ENCODE data around the gene EIF4E2. TPM values are rescaled to one million over a fixed set of nuclear protein-coding genes. Genes with fewer than 3 reads are reported as not detected.

The EIF4E2 gene
- total and polyA plus RNA-seq, 2 donors (not counting 3 experiments of a cell fraction or from before 2014, with no cell fraction given): 50.0 to 96.5 TPM

DNA sequence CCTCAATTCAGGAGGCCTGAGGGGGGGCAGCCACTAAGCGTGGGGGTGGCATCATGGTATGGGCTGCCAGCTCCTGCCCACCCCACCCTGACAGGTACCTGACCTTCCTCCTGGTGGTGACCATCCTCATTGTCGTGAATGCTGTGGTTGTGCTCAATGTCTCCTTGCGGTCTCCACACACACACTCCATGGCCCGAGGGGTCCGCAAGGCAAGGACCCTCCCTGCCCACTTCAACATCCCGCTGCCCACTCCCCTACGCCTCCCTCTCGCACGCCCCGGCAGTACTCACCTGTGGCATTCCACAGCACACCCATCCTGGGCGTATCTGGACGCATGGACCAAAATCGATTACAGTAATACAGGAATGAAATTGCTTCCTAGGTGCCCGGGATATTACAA, 7.0 kb upstream of the EIF4E2 start:
- intact Hi-C loops (cut with micrococcal nuclease) (no loop called here), dilution Hi-C loops (cut with MboI; ENCODE audit: extremely low pct_ligation_motif_present, low sequenced_read_pairs) (no loop called here)
- ChIA-PET CTCF (no interaction called here), POLR2A (no interaction called here)
- no peak for FAIRE-seq
- Histone ChIP-seq H3K27ac (ENCODE audit: insufficient read depth, low read depth, low read length) (no peak overlapping the region), H3K4me2 (ENCODE audit: insufficient read depth, low read length) (no peak overlapping the region), H3K4me3 (replicated peaks in 1 of 3; ENCODE audit: insufficient read depth in 1 of 3, low read depth in 1 of 3, low read length in 3 of 3) (no peak overlapping the region), H3K79me2 (ENCODE audit: control insufficient read depth, insufficient read depth, low read length) (peaks cover under 1% of the 10 kb centered on the region), H3K9ac (replicated peaks; ENCODE audit: extremely low read depth, insufficient read depth, low read length) (no peak overlapping the region), H4K20me1 (replicated peaks; ENCODE audit: control insufficient read depth, extremely low read depth, insufficient read depth, low read length) (no peaks in the 10 kb centered on the region), H2AFZ (ENCODE audit: low read depth, low read length) (no peak overlapping the region), H3K4me1 (ENCODE audit: control insufficient read depth, extremely low read depth, insufficient read depth, low read length) (no peaks in the 10 kb centered on the region), H3K27me3 (ENCODE audit: control insufficient read depth in 2 of 2, insufficient read depth in 2 of 2, low read length in 2 of 2) (no peaks in the 10 kb centered on the region), H3K9me1 (replicated peaks; ENCODE audit: control insufficient read depth, extremely low read depth, insufficient read depth, low read length) (no peaks in the 10 kb centered on the region), H3K9me3 (replicated peaks; ENCODE audit: control insufficient read depth, insufficient read depth, low read length) (no peaks in the 10 kb centered on the region), H3K36me3 (ENCODE audit: control insufficient read depth in 2 of 2, extremely low read depth in 1 of 2, insufficient read depth in 2 of 2, low read length in 2 of 2) (no peaks in the 10 kb centered on the region)
- DNase-seq (ENCODE audit: low read depth, low spot score): no peak
- TF ChIP-seq, protein P1, sequence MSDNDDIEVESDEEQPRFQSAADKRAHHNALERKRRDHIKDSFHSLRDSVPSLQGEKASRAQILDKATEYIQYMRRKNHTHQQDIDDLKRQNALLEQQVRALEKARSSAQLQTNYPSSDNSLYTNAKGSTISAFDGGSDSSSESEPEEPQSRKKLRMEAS (IDR thresholded peaks at IDR 0.05; ENCODE audit: insufficient read depth, insufficient read length): no peak
- no peak for TF ChIP-seq JUN (IDR thresholded peaks at IDR 0.05; ENCODE audit: borderline replicate concordance, insufficient read depth, insufficient read length, low read depth)
- no peak for TF ChIP-seq EZH2 (IDR thresholded peaks at IDR 0.05; ENCODE audit: borderline replicate concordance, low read depth, low read length, severe bottlenecking)
- no peak for TF ChIP-seq FOS (IDR thresholded peaks at IDR 0.05; ENCODE audit: borderline replicate concordance, insufficient read depth, low read length)
- TF ChIP-seq, protein P2, sequence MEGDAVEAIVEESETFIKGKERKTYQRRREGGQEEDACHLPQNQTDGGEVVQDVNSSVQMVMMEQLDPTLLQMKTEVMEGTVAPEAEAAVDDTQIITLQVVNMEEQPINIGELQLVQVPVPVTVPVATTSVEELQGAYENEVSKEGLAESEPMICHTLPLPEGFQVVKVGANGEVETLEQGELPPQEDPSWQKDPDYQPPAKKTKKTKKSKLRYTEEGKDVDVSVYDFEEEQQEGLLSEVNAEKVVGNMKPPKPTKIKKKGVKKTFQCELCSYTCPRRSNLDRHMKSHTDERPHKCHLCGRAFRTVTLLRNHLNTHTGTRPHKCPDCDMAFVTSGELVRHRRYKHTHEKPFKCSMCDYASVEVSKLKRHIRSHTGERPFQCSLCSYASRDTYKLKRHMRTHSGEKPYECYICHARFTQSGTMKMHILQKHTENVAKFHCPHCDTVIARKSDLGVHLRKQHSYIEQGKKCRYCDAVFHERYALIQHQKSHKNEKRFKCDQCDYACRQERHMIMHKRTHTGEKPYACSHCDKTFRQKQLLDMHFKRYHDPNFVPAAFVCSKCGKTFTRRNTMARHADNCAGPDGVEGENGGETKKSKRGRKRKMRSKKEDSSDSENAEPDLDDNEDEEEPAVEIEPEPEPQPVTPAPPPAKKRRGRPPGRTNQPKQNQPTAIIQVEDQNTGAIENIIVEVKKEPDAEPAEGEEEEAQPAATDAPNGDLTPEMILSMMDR (IDR thresholded peaks at IDR 0.05; ENCODE audit: extremely low read depth in 1 of 2, insufficient read depth in 1 of 2, low read depth in 1 of 2, low read length in 2 of 2): no peak
- no peak for TF ChIP-seq POLR2A (IDR thresholded peaks at IDR 0.05; ENCODE audit: low read depth, low read length)
- TF ChIP-seq GATA2 (IDR thresholded peaks at IDR 0.05; ENCODE audit: insufficient read depth, insufficient read length, low read depth, low read length): no peak
- no peak for TF ChIP-seq POLR2AphosphoS5 (IDR thresholded peaks at IDR 0.05; ENCODE audit: insufficient read depth, low read depth, low read length)
- no peak for TF ChIP-seq MYC (IDR thresholded peaks at IDR 0.05; ENCODE audit: low read depth, low read length)
- BruUV-seq (replicated peaks): no TSS peak

Measured in endothelial cell of umbilical vein (primary cell).